Liver (tissue), 9 donors: Measurements from ENCODE around the gene EID2B. TPM values are rescaled to one million over a fixed set of nuclear protein-coding genes. Genes with fewer than 3 reads are reported as not detected.

ENCODE experiments used
- DNase-seq: peaks from one replicate; pipeline ENCODE4 v3.0.0-alpha.2; 2017; ENCODE audit warnings: low spot score
- H3K27ac ChIP-seq, 2 donors: one replicate each; pipeline ENCODE4 v1.7.0; 2013; ENCODE audit warnings: inconsistent platforms in 2 of 2, low read length in 2 of 2, control low read depth in 1 of 2, low read depth in 1 of 2, mild to moderate bottlenecking in 1 of 2
- H3K27me3 ChIP-seq, 4 donors: one replicate each; pipeline versions ENCODE4 v1.6.1 to v1.7.0; 2013; ENCODE audit warnings: low read length in 3 of 4, inconsistent platforms in 1 of 4, mild to moderate bottlenecking in 1 of 4, moderate library complexity in 1 of 4; ENCODE audit not compliant: control insufficient read depth in 4 of 4, insufficient read depth in 4 of 4
- H3K36me3 ChIP-seq, 4 donors: one replicate each; pipeline versions ENCODE4 v1.6.1 to v1.7.0; 2013; ENCODE audit warnings: low read length in 3 of 4, mild to moderate bottlenecking in 3 of 4, low read depth in 1 of 4, moderate library complexity in 1 of 4; ENCODE audit not compliant: control insufficient read depth in 4 of 4, insufficient read depth in 3 of 4
- H3K4me1 ChIP-seq, 4 donors: one replicate each; pipeline versions ENCODE4 v1.6.1 to v1.7.0; 2013; ENCODE audit warnings: low read length in 3 of 4, mild to moderate bottlenecking in 3 of 4, moderate library complexity in 1 of 4; ENCODE audit not compliant: control insufficient read depth in 4 of 4, insufficient read depth in 4 of 4
- H3K4me3 ChIP-seq, 3 donors: one replicate each; pipeline versions ENCODE4 v1.6.1 to v1.7.0; 2013; ENCODE audit warnings: low read length in 3 of 3, control low read depth in 1 of 3, low read depth in 1 of 3, mild to moderate bottlenecking in 1 of 3
- H3K9ac ChIP-seq, 2 donors: one replicate each; pipeline ENCODE4 v1.7.0; 2013; ENCODE audit warnings: low read length in 2 of 2, mild to moderate bottlenecking in 2 of 2, moderate library complexity in 2 of 2, control low read depth in 1 of 2, low read depth in 1 of 2
- H3K9me3 ChIP-seq, 4 donors: one replicate each; pipeline versions ENCODE4 v1.6.1 to v1.7.0; 2013; ENCODE audit warnings: low read length in 3 of 4; ENCODE audit not compliant: control insufficient read depth in 4 of 4
- ATF3 ChIP-seq: IDR thresholded peaks from 2 replicates; pipeline ENCODE4 v1.6.1; 2016; ENCODE audit warnings: antibody characterized with exemption
- CTCF ChIP-seq: fragments of 150-350 bp; IDR thresholded peaks from 2 replicates; pipeline ENCODE4 v1.5.1; 2017; ENCODE audit warnings: improper control_type of control experiment, low read depth, low read length; ENCODE audit not compliant: missing input control
- FOXA1 ChIP-seq: IDR thresholded peaks from 2 replicates; pipeline ENCODE4 v1.6.1; 2016; ENCODE audit warnings: antibody characterized with exemption
- FOXA2 ChIP-seq: IDR thresholded peaks from 2 replicates; pipeline ENCODE4 v1.6.1; 2016; ENCODE audit warnings: antibody characterized with exemption
- GABPA ChIP-seq, 2 donors: IDR thresholded peaks in 1 of 2; conservative IDR thresholded peaks in 1 of 2; 2 replicates each; pipeline ENCODE4 v1.6.1; 2016; ENCODE audit warnings: antibody characterized with exemption in 2 of 2, mild to moderate bottlenecking in 1 of 2, moderate library complexity in 1 of 2
- HNF4A ChIP-seq, 2 donors: conservative IDR thresholded peaks; 2 replicates each; pipeline ENCODE4 v1.6.1; 2016; ENCODE audit warnings: antibody characterized with exemption in 2 of 2, mild to moderate bottlenecking in 2 of 2
- HNF4G ChIP-seq: IDR thresholded peaks from 2 replicates; pipeline ENCODE4 v1.6.1; 2016; ENCODE audit warnings: antibody characterized with exemption
- MAX ChIP-seq: IDR thresholded peaks from 2 replicates; pipeline ENCODE4 v1.6.1; 2016; ENCODE audit warnings: antibody characterized with exemption
- NR2F2 ChIP-seq: IDR thresholded peaks from 2 replicates; pipeline ENCODE4 v1.6.1; 2016; ENCODE audit warnings: antibody characterized with exemption
- RAD21 ChIP-seq, 2 donors: IDR thresholded peaks; 2 replicates each; pipeline ENCODE4 v1.6.1; 2016; ENCODE audit warnings: antibody characterized with exemption in 2 of 2, mild to moderate bottlenecking in 2 of 2
- REST ChIP-seq: IDR thresholded peaks from 2 replicates; pipeline ENCODE4 v1.6.1; 2016; ENCODE audit warnings: antibody characterized with exemption, mild to moderate bottlenecking
- RXRA ChIP-seq, 2 donors: IDR thresholded peaks; 2 replicates each; pipeline ENCODE4 v1.6.1; 2017 to 2018; ENCODE audit warnings: antibody characterized with exemption in 2 of 2, mild to moderate bottlenecking in 1 of 2
- TAF1 ChIP-seq: conservative IDR thresholded peaks from 2 replicates; pipeline ENCODE4 v1.6.1; 2016; ENCODE audit warnings: antibody characterized with exemption, mild to moderate bottlenecking
- YY1 ChIP-seq: IDR thresholded peaks from 2 replicates; pipeline ENCODE4 v1.6.1; 2016; ENCODE audit warnings: antibody characterized with exemption, mild to moderate bottlenecking
- ZBTB33 ChIP-seq: IDR thresholded peaks from 2 replicates; pipeline ENCODE4 v1.6.1; 2016; ENCODE audit warnings: antibody characterized with exemption
- WGBS: extraction: QIAGEN DNeasy Blood & Tissue Kit; methylation state at CpG from one replicate; pipeline ENCODE4 v1.1.7; 2013; 5-methylcytosine and 5-hydroxymethylcytosine counted together
- polyA plus RNA-seq, 2 donors: library from polyadenylated mRNA; stranded (reverse) in 1 of 2; unstranded in 1 of 2; fragments of 200-250 nt in 1 of 2; fragments of >200 nt in 1 of 2; fragmentation: Nextera tagmentation in 1 of 2; extraction: Ambion mirVana in 1 of 2; gene quantifications; one replicate each; pipeline versions ENCODE4 v1.2.1 to v1.2.3, GENCODE V29; 2013 to 2015
- total RNA-seq, 2 donors: library from RNA; depleted of rRNA; stranded (reverse); fragments of >200 nt; gene quantifications; one replicate each; pipeline ENCODE4 v1.2.3, GENCODE V29; 2014
- donor health status: healthy.
- donor health status: healthy.
- donor health status: healthy.
- donor health status: healthy.
- donor health status: healthy.

Gene EID2B
- total and polyA plus RNA-seq, 4 donors = 0.38 to 1.4 (median 1.1) TPM

- Histone ChIP-seq H3K9ac (no peak overlapping the region), H3K4me1 (peaks cover 2 to 13% (median 11%) of the 10 kb centered on the region in 4 donors), H3K27me3 (peaks cover 2 to 19% (median 7%) of the 10 kb centered on the region in 4 donors), H3K9me3 (no peaks in the 10 kb centered on the region), H3K36me3 (no peaks in the 10 kb centered on the region), H3K27ac (no peak overlapping the region), H3K4me3 (no peak overlapping the region)
- 35% methylated on average over 24 of the region's 24 CpGs for WGBS
- no peak for TF ChIP-seq TAF1
- DNase-seq = no peak
Observed at GRCh38 chr19:39507715-39508364, 24.8 kb downstream of the EID2B start.

- no peak for TF ChIP-seq MAX
- TF ChIP-seq CTCF = no peak
- no peak for TF ChIP-seq GABPA (IDR thresholded peaks at IDR 0.05 in 1 of 2, conservative IDR thresholded peaks at IDR 0.05 in 1 of 2)
- TF ChIP-seq NR2F2 = no peak
- TF ChIP-seq REST = no peak
- TF ChIP-seq FOXA2 = no peak
- TF ChIP-seq RAD21 (IDR thresholded peaks at IDR 0.05) = no peak
- TF ChIP-seq HNF4G = no peak
- TF ChIP-seq FOXA1 = no peak
- TF ChIP-seq HNF4A (conservative IDR thresholded peaks at IDR 0.05) = no peak
- no peak for TF ChIP-seq YY1
- no peak for TF ChIP-seq ZBTB33
- no peak for TF ChIP-seq RXRA (IDR thresholded peaks at IDR 0.05)
- no peak for TF ChIP-seq ATF3
- TF ChIP-seq TAF1 = no peak
- no peak overlapping the region for H3K9ac ChIP-seq
- peaks cover 2 to 14% (median 12%) of the 10 kb centered on the region in 4 donors for H3K4me1 ChIP-seq
- 5% methylated on average over 96 of the region's 96 CpGs for WGBS
- H3K36me3 ChIP-seq = no peaks in the 10 kb centered on the region
- H3K4me3 ChIP-seq = peak overlapping the region in 1 of 3 donors; percentile 43
- DNase-seq = no peak
- H3K9me3 ChIP-seq = no peaks in the 10 kb centered on the region
- peaks cover 2 to 19% (median 7%) of the 10 kb centered on the region in 4 donors for H3K27me3 ChIP-seq
- no peak overlapping the region for H3K27ac ChIP-seq
Observed at GRCh38 chr19:39506944-39507714, 25.5 kb downstream of the EID2B start.
